ENCODE data around the gene ADARB2.
"Not testable (repeated sequence)": the region's sequence is repeated elsewhere in the genome, so short reads cannot be mapped to it uniquely, and the experiment has no call there.

ADARB2 gene

DNA sequence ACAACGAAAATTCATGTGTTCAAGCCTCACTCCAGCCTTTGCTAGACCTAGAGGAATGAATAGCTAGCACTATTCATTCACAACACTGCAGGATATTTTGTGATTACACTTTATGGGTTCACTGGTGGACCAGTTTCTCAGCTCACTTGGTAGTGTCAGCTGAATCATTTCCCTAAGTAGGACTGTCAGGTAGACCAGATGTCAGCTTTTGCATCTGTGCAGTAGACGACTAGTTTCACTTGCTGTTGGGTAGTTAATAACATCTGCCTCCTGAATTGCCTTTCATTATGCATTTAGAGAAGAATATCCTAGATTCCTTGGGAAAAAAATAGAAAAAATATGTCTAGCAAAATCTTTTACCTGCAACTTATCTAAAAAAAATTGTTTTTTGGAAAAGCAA, 296.4 kb downstream of the ADARB2 start:
- no peak overlapping the region for H3K4me3 ChIP-seq (ENCODE audit: low read depth, low read length)
- TF ChIP-seq, protein P1, sequence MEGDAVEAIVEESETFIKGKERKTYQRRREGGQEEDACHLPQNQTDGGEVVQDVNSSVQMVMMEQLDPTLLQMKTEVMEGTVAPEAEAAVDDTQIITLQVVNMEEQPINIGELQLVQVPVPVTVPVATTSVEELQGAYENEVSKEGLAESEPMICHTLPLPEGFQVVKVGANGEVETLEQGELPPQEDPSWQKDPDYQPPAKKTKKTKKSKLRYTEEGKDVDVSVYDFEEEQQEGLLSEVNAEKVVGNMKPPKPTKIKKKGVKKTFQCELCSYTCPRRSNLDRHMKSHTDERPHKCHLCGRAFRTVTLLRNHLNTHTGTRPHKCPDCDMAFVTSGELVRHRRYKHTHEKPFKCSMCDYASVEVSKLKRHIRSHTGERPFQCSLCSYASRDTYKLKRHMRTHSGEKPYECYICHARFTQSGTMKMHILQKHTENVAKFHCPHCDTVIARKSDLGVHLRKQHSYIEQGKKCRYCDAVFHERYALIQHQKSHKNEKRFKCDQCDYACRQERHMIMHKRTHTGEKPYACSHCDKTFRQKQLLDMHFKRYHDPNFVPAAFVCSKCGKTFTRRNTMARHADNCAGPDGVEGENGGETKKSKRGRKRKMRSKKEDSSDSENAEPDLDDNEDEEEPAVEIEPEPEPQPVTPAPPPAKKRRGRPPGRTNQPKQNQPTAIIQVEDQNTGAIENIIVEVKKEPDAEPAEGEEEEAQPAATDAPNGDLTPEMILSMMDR (IDR thresholded peaks at IDR 0.05; ENCODE audit: low read depth, low read length), result no peak
- DNase-seq, result no peak
- H3K4me1 ChIP-seq, result no peaks in the 10 kb centered on the region
- no peaks in the 10 kb centered on the region for H3K36me3 ChIP-seq
- H3K9me3 ChIP-seq, result no peaks in the 10 kb centered on the region
- no peaks in the 10 kb centered on the region for H3K27me3 ChIP-seq

- no peak for DNase-seq
- TF ChIP-seq, protein P1 (IDR thresholded peaks at IDR 0.05; ENCODE audit: low read depth, low read length), result no peak
- Histone ChIP-seq H3K27me3 (no peaks in the 10 kb centered on the region; the same call in 1 of the 2 replicates), H3K4me3 (ENCODE audit: low read depth, low read length) (no peak overlapping the region), H3K9me3 (no peaks in the 10 kb centered on the region), H3K36me3 (no peaks in the 10 kb centered on the region), H3K4me1 (no peaks in the 10 kb centered on the region)
Observed at GRCh38 chr10:1434912-1435692, 302.2 kb downstream of the ADARB2 start.

- no peaks in the 10 kb centered on the region for H3K4me1 ChIP-seq
- no peaks in the 10 kb centered on the region; the same call in 1 of the 2 replicates for H3K27me3 ChIP-seq
- no peaks in the 10 kb centered on the region for H3K9me3 ChIP-seq
- H3K36me3 ChIP-seq, result no peaks in the 10 kb centered on the region
- no peak for DNase-seq
- no peak overlapping the region for H3K4me3 ChIP-seq (ENCODE audit: low read depth, low read length)
- TF ChIP-seq, protein P1 (IDR thresholded peaks at IDR 0.05; ENCODE audit: low read depth, low read length), result no peak
Observed at GRCh38 chr10:1434202-1434601, 303.1 kb downstream of the ADARB2 start.

GRCh38 chr10:1432161-1432560, 305.2 kb downstream of the ADARB2 start:
- TF ChIP-seq, protein P1 (IDR thresholded peaks at IDR 0.05; ENCODE audit: low read depth, low read length), result no peak
- H3K4me1 ChIP-seq, result no peaks in the 10 kb centered on the region
- DNase-seq, result no peak
- no peaks in the 10 kb centered on the region for H3K36me3 ChIP-seq
- no peaks in the 10 kb centered on the region for H3K9me3 ChIP-seq
- H3K4me3 ChIP-seq (ENCODE audit: low read depth, low read length), result no peak overlapping the region
- H3K27me3 ChIP-seq, result no peaks in the 10 kb centered on the region; the same call in 1 of the 2 replicates

DNA sequence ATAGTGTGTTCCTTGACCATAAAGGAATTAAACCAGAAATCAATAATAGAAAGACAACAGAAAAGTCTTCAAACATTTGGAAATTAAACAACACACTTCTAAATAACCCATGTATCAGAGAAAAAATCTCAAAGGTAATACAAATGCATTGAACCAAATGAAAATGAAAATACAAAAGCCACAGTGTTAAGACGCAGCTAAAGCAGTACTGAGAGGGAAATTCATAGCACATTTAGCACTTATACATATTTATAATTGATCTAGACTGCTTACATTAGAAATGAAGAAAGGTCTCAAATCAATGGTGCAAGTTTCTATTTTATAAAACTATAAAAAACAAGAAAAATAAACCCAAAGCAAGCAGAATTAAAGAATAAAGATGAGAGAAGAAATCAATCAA, 306.1 kb downstream of the ADARB2 start:
- Histone ChIP-seq H3K4me3 (ENCODE audit: low read depth, low read length) (no peak overlapping the region), H3K27me3 (peaks cover 4% of the 10 kb centered on the region; the same call in 1 of the 2 replicates), H3K9me3 (no peaks in the 10 kb centered on the region), H3K36me3 (no peaks in the 10 kb centered on the region), H3K4me1 (no peaks in the 10 kb centered on the region)
- TF ChIP-seq, protein P1 (IDR thresholded peaks at IDR 0.05; ENCODE audit: low read depth, low read length), result no peak
- no peak for DNase-seq

- H3K27me3 ChIP-seq; H3K4me1 ChIP-seq; H3K36me3 ChIP-seq; DNase-seq; H3K4me3 ChIP-seq (ENCODE audit: low read depth, low read length); H3K9me3 ChIP-seq: not testable (repeated sequence)
Observed at GRCh38 chr10:1427521-1428186, 309.7 kb downstream of the ADARB2 start.

Measured in BE2C (cell line).